ENCODE data around the gene MAP1LC3B.
"Not testable (repeated sequence)": the region's sequence is repeated elsewhere in the genome, so short reads cannot be mapped to it uniquely, and the experiment has no call there.

Gene MAP1LC3B

GRCh38 chr16:87361916-87362619 lies 30.1 kb upstream of the MAP1LC3B start:
- DNase-seq: no peak

- DNase-seq: not testable (repeated sequence)
These were observed 29.1 kb upstream of the MAP1LC3B start for GRCh38 chr16:87362828-87363559.

- DNase-seq: no peak
These were observed 28.2 kb upstream of the MAP1LC3B start for GRCh38 chr16:87363771-87364455.

- no peak for DNase-seq
These were observed 27.0 kb upstream of the MAP1LC3B start for GRCh38 chr16:87365021-87365713.

GRCh38 chr16:87366288-87366687 lies 25.8 kb upstream of the MAP1LC3B start:
- DNase-seq: no peak

- DNase-seq: no peak
These were observed 25.2 kb upstream of the MAP1LC3B start for GRCh38 chr16:87366930-87367329.

- DNase-seq: no peak
These were observed 24.6 kb upstream of the MAP1LC3B start for GRCh38 chr16:87367529-87367928.

GRCh38 chr16:87368029-87368770 lies 23.9 kb upstream of the MAP1LC3B start:
- no peak for DNase-seq

GRCh38 chr16:87369117-87369765 lies 22.9 kb upstream of the MAP1LC3B start:
- DNase-seq: no peak

GRCh38 chr16:87369796-87370719 lies 22.1 kb upstream of the MAP1LC3B start:
- DNase-seq: no peak

- no peak for DNase-seq
These were observed 20.8 kb upstream of the MAP1LC3B start for GRCh38 chr16:87371261-87371866.

GRCh38 chr16:87372305-87372704 lies 19.8 kb upstream of the MAP1LC3B start:
- DNase-seq: no peak

GRCh38 chr16:87374313-87374712 lies 17.8 kb upstream of the MAP1LC3B start:
- no peak for DNase-seq

- DNase-seq: no peak
These were observed 16.6 kb upstream of the MAP1LC3B start for GRCh38 chr16:87375426-87376135.

GRCh38 chr16:87376660-87377059 lies 15.5 kb upstream of the MAP1LC3B start:
- DNase-seq: no peak

GRCh38 chr16:87379312-87379752 lies 12.8 kb upstream of the MAP1LC3B start:
- DNase-seq: not testable (repeated sequence)

GRCh38 chr16:87380403-87380802 lies 11.7 kb upstream of the MAP1LC3B start:
- DNase-seq: no peak

- DNase-seq: no peak
These were observed 11.3 kb upstream of the MAP1LC3B start for GRCh38 chr16:87380881-87381280.

- DNase-seq: no peak
These were observed 9.9 kb upstream of the MAP1LC3B start for GRCh38 chr16:87382023-87382785.

Measured in stimulated activated CD4-positive, alpha-beta T cell treated with anti-CD3 and anti-CD28 coated beads, Interleukin-2, amount 100 ng/mL, for 24 hours (primary cell).